ENCODE results near the gene TP53BP1. TPM values are rescaled to one million over a fixed set of nuclear protein-coding genes. Genes with fewer than 3 reads are reported as not detected.

The TP53BP1 gene
- total RNA-seq, 1 donor from 2014 or later = 44.9 TPM

- H3K36me3 ChIP-seq = peaks cover 4 to 24% of the 10 kb centered on the region in 2 donors
- H3K4me1 ChIP-seq = peaks cover 27% of the 10 kb centered on the region
- TF ChIP-seq CTCF (IDR thresholded peaks at IDR 0.05) = no peak
- TF ChIP-seq POLR2AphosphoS5 (IDR thresholded peaks at IDR 0.05; ENCODE audit: insufficient read depth in 1 of 2, low read depth in 1 of 2) = peak in 1 of 2 donors; percentile 11
- H3K27me3 ChIP-seq = no peaks in the 10 kb centered on the region
- peak in 1 of 2 donors; percentile 87 for DNase-seq (ENCODE audit: extremely low spot score in 2 of 2)
- no peaks in the 10 kb centered on the region for H3K9me3 ChIP-seq
- intact Hi-C loops (cut with DNase I) = no loop called here
- H3K27ac ChIP-seq = peak overlapping the region; percentile 85
- H3K4me3 ChIP-seq = peak overlapping the region; percentile 43 to 51
These were observed 25.3 kb upstream of the TP53BP1 start for GRCh38 chr15:43518197-43518761.

DNA sequence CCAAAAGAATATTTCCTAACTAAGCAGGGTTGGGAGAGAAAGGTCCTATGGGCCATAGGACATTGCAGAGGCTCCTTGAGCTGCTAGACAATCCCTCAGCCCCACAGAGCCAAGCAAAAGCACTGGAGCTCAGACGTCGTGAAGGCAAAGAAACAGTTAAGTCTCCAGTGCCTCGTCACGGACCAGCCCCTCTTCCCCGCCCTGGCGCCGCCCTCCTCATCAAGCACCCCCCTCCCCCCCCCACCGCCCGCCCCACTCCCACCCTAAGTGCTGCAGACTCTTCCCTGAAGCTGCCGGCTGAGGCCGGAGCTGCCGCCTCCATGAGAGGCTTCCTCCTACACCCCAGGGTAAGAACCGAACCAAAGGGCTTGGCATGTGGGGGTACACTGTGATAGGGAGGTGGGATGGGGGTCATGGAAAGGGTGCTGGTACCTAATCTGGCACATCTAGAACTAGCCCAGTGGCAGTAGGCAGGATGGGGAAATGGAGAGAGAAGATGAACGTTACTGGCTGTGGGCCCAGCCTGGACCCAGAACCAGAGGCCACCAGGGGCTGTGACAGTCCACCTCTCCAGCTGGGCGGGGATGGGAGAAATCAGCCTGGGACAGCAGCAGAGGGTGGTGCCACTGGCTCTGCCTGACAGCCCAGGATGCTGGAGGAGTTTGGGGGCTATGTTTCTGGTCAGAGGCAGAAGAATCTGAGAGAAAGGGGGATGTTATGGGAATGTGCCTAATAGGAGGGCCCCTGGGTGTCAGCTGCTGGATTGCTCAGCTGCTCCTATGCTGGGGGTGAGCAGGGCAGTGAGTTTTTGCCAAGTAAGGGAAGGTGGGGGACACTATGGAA lies 24.6 kb upstream of the TP53BP1 start, which contains the start of gene MAP1A:
TSS of gene MAP1A (plus strand) at position 255 of the 843 bp plus-strand sequence. CDS start 3,866 bp downstream, outside the sequence.
- H3K9me3 ChIP-seq = no peaks in the 10 kb centered on the region
- no peaks in the 10 kb centered on the region for H3K27me3 ChIP-seq
- peaks cover 27% of the 10 kb centered on the region for H3K4me1 ChIP-seq
- intact Hi-C loops (cut with DNase I) = no loop called here
- peak in 1 of 2 donors; percentile 61 for TF ChIP-seq POLR2AphosphoS5 (IDR thresholded peaks at IDR 0.05; ENCODE audit: insufficient read depth in 1 of 2, low read depth in 1 of 2)
- TF ChIP-seq POLR2A (IDR thresholded peaks at IDR 0.05) = peak in 1 of 2 donors; percentile 39
- TF ChIP-seq CTCF (IDR thresholded peaks at IDR 0.05) = no peak
- peak in 1 of 2 donors; percentile 87 for DNase-seq (ENCODE audit: extremely low spot score in 2 of 2)
- peaks cover 4 to 19% of the 10 kb centered on the region in 2 donors for H3K36me3 ChIP-seq
- peak within 1 kb of the TSS; percentile 85 for H3K27ac ChIP-seq
- H3K4me3 ChIP-seq = peak within 1 kb of the TSS; percentile 43 to 51

DNA sequence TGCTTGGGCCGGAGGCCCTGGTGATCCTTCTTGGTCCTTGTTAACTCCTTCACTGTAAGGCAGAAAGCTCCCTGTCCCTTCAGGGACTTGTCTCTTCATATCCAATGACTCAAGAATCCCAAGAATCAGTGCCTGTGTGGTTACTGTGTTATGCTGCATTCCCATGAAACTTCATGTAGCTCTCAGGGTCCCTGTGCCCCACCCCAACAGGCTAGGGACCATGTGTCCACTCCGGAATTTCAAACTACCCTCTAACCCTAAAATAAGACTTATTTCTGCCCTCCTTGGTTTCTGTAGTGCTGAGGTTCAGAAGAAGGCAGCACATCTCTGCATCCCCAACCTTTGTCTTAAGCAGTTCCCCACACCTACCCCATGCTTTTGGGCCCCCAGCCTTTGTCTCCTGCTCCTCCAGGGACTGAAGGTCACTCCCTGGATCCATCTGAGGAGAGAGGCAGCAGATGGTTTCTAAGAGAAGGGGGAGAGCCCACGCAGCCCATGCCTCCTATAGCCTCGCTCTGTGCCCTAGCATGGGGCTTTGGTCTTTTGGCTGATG lies 23.9 kb upstream of the TP53BP1 start:
- TF ChIP-seq POLR2A (IDR thresholded peaks at IDR 0.05) (no peak), POLR2AphosphoS5 (IDR thresholded peaks at IDR 0.05; ENCODE audit: insufficient read depth in 1 of 2, low read depth in 1 of 2) (no peak), CTCF (IDR thresholded peaks at IDR 0.05) (no peak)
- Histone ChIP-seq H3K27ac (peak overlapping the region; percentile 85), H3K4me3 (peak overlapping the region; percentile 43 to 51), H3K36me3 (peaks cover 0 to 12% of the 10 kb centered on the region in 2 donors), H3K27me3 (no peaks in the 10 kb centered on the region), H3K4me1 (peaks cover 27% of the 10 kb centered on the region), H3K9me3 (no peaks in the 10 kb centered on the region)
- intact Hi-C loops (cut with DNase I) = no loop called here
- DNase-seq (ENCODE audit: extremely low spot score in 2 of 2) = peak in 1 of 2 donors; percentile 72

DNA sequence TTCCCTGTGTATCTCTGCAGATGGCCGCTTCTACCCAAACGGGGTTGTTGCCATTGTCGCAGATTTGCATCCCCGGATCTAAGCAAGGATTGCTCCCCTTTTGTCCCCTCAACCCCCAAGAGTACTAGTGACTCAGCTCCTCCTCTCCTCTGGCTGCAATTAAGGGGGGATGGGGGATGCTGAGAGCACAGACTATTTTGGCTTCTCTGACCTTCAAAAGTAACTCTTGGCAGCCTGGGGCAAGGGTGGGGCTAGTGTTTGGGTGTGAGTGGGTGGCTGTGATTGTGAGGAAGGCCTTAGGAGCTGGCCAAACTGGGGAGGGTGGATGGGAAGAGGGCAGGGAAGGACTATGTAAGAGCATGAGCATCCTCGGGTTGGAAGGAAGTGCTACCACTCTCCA lies 23.2 kb upstream of the TP53BP1 start:
- Histone ChIP-seq H3K36me3 (peaks cover 0 to 5% of the 10 kb centered on the region in 2 donors), H3K27me3 (no peaks in the 10 kb centered on the region), H3K27ac (peak overlapping the region; percentile 85), H3K4me1 (peaks cover 32% of the 10 kb centered on the region), H3K9me3 (no peaks in the 10 kb centered on the region), H3K4me3 (no peak overlapping the region)
- intact Hi-C loops (cut with DNase I) = no loop called here
- peak in 1 of 2 donors; percentile 86 for DNase-seq (ENCODE audit: extremely low spot score in 2 of 2)
- no peak for TF ChIP-seq POLR2AphosphoS5 (IDR thresholded peaks at IDR 0.05; ENCODE audit: insufficient read depth in 1 of 2, low read depth in 1 of 2)
- TF ChIP-seq CTCF (IDR thresholded peaks at IDR 0.05) = peak in 1 of 3 experiments; percentile 1
- TF ChIP-seq POLR2A (IDR thresholded peaks at IDR 0.05) = no peak
